OCI-LY3 (cell line): Measurements from ENCODE around the gene ASCC3.

Experiments
- H2AFZ ChIP-seq: fragments of 200-600, 300-600 bp; shearing (Covaris generic); 2 replicates; pipeline ENCODE4 v1.6.0; 2014; ENCODE audit warnings: antibody characterized with exemption, low read depth, low read length
- H3K27ac ChIP-seq: fragments of 200-600, 300-600 bp; sonication (generic); 2 replicates; pipeline ENCODE4 v1.5.1; 2014; ENCODE audit warnings: mild to moderate bottlenecking, low read length, moderate library complexity, mixed read lengths
- H3K27me3 ChIP-seq: fragments of 200-600, 300-600 bp; sonication (generic); 2 replicates; pipeline ENCODE4 v1.6.1; 2014; ENCODE audit warnings: low read depth, low read length, mixed read lengths
- H3K36me3 ChIP-seq: fragments of 200-600, 300-600 bp; sonication (generic); replicated peaks from 2 replicates; pipeline ENCODE3; 2014; ENCODE audit warnings: low read depth, low read length, mixed read lengths
- H3K4me1 ChIP-seq: fragments of 300-600, 200-600 bp; sonication (generic); 2 replicates; pipeline ENCODE4 v1.6.1; 2014; ENCODE audit warnings: low read length, mixed read lengths
- H3K4me2 ChIP-seq: fragments of 200-600, 300-600 bp; sonication (generic); 2 replicates; pipeline ENCODE4 v1.6.1; 2014; ENCODE audit warnings: low read length, mixed read lengths
- H3K4me3 ChIP-seq: fragments of 300-600, 200-600 bp; sonication (generic); 2 replicates; pipeline ENCODE4 v1.5.1; 2014; ENCODE audit warnings: antibody characterized with exemption, mild to moderate bottlenecking, low read length, moderate library complexity
- H3K79me2 ChIP-seq: fragments of 300-600, 200-600 bp; shearing (Covaris generic); 2 replicates; pipeline ENCODE4 v1.6.1; 2014; ENCODE audit warnings: mild to moderate bottlenecking, low read length, mixed read lengths
- H3K9ac ChIP-seq: fragments of 300-600, 200-600 bp; shearing (Covaris generic); 2 replicates; pipeline ENCODE4 v1.6.0; 2014; ENCODE audit warnings: mild to moderate bottlenecking, low read length, moderate library complexity
- H3K9me3 ChIP-seq: fragments of 200-600, 300-600 bp; shearing (Covaris generic); 2 replicates; pipeline ENCODE4 v1.6.1; 2014; ENCODE audit warnings: low read length, mixed read lengths; ENCODE audit not compliant: insufficient read depth
- H4K20me1 ChIP-seq: fragments of 200-600, 300-600 bp; sonication (generic); 2 replicates; pipeline ENCODE4 v1.6.1; 2016; ENCODE audit warnings: low read length, mixed read lengths; ENCODE audit not compliant: insufficient read depth
- EZH2phosphoT487 ChIP-seq: fragments of 200-600 bp; shearing (Covaris generic); IDR thresholded peaks from 2 replicates; pipeline ENCODE4 v1.6.1; 2018; ENCODE audit warnings: antibody characterized with exemption, mixed run types, low read depth
- TF ChIP-seq, protein P1 (sequence below): fragments of 200-600, 300-600 bp; sonication (generic); IDR thresholded peaks from 2 replicates; pipeline ENCODE4 v1.5.1; 2014; ENCODE audit warnings: antibody characterized with exemption, low read length, low read depth

Gene ASCC3

GRCh38 chr6:100506651-100507050, 374.5 kb downstream of the ASCC3 start:
- no peaks in the 10 kb centered on the region for H3K79me2 ChIP-seq
- no peaks in the 10 kb centered on the region for H3K27me3 ChIP-seq
- H3K4me3 ChIP-seq, result no peak overlapping the region
- no peaks in the 10 kb centered on the region for H4K20me1 ChIP-seq
- no peak overlapping the region for H3K9ac ChIP-seq
- H3K9me3 ChIP-seq, result no peaks in the 10 kb centered on the region
- no peak for TF ChIP-seq EZH2phosphoT487
- TF ChIP-seq, protein P1, sequence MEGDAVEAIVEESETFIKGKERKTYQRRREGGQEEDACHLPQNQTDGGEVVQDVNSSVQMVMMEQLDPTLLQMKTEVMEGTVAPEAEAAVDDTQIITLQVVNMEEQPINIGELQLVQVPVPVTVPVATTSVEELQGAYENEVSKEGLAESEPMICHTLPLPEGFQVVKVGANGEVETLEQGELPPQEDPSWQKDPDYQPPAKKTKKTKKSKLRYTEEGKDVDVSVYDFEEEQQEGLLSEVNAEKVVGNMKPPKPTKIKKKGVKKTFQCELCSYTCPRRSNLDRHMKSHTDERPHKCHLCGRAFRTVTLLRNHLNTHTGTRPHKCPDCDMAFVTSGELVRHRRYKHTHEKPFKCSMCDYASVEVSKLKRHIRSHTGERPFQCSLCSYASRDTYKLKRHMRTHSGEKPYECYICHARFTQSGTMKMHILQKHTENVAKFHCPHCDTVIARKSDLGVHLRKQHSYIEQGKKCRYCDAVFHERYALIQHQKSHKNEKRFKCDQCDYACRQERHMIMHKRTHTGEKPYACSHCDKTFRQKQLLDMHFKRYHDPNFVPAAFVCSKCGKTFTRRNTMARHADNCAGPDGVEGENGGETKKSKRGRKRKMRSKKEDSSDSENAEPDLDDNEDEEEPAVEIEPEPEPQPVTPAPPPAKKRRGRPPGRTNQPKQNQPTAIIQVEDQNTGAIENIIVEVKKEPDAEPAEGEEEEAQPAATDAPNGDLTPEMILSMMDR, result no peak
- no peaks in the 10 kb centered on the region for H3K4me1 ChIP-seq
- H3K4me2 ChIP-seq, result no peak overlapping the region
- no peak overlapping the region for H2AFZ ChIP-seq
- H3K27ac ChIP-seq, result no peak overlapping the region
- H3K36me3 ChIP-seq, result peaks cover 2% of the 10 kb centered on the region

- Histone ChIP-seq H3K4me1 (no peaks in the 10 kb centered on the region), H3K4me3 (no peak overlapping the region), H3K9ac (no peak overlapping the region), H3K36me3 (peaks cover 2% of the 10 kb centered on the region), H3K79me2 (no peaks in the 10 kb centered on the region), H3K4me2 (no peak overlapping the region), H3K9me3 (no peaks in the 10 kb centered on the region), H3K27me3 (no peaks in the 10 kb centered on the region), H3K27ac (no peak overlapping the region), H2AFZ (no peak overlapping the region), H4K20me1 (no peaks in the 10 kb centered on the region)
- no peak for TF ChIP-seq EZH2phosphoT487
- TF ChIP-seq, protein P1, result no peak
Observed at GRCh38 chr6:100504786-100505737, 376.1 kb downstream of the ASCC3 start.

- Histone ChIP-seq H3K79me2 (no peaks in the 10 kb centered on the region), H2AFZ (no peak overlapping the region), H3K9me3 (no peaks in the 10 kb centered on the region), H4K20me1 (no peaks in the 10 kb centered on the region), H3K27ac (no peak overlapping the region), H3K9ac (no peak overlapping the region), H3K36me3 (no peaks in the 10 kb centered on the region), H3K27me3 (no peaks in the 10 kb centered on the region), H3K4me2 (no peak overlapping the region), H3K4me3 (no peak overlapping the region), H3K4me1 (no peaks in the 10 kb centered on the region)
- TF ChIP-seq, protein P1, result no peak
- no peak for TF ChIP-seq EZH2phosphoT487
Observed at GRCh38 chr6:100503043-100503705, 378.0 kb downstream of the ASCC3 start.
